Measurements from ENCODE around the gene HOXA10.

The HOXA10 gene

GRCh38 chr7:27154901-27155815 lies 19.0 kb downstream of the HOXA10 start:
- DNase-seq (ENCODE audit: low spot score), result no peak

DNA sequence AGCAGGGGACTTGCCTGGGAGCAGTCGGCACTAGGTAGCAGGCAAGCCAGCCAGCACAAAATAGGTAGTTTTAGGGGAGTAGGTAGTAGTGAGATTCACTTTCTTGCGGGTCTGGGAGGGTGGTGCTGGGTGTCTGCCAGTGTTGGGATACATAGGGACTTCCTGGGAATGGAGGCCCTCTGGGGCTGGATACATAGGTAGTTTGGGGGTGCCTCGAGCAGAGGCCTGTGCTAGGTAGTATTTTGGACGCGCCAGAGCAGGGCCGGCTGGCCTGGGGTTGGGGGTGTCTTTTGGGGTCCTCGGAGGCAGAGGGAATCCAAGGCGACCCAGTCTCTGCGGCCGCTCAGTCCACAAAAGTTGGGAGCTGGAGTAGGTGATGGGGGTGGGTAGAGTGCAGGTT lies 19.8 kb downstream of the HOXA10 start:
- DNase-seq (ENCODE audit: low spot score), result no peak

GRCh38 chr7:27153526-27153925 lies 20.6 kb downstream of the HOXA10 start:
- no peak for DNase-seq (ENCODE audit: low spot score)

DNA sequence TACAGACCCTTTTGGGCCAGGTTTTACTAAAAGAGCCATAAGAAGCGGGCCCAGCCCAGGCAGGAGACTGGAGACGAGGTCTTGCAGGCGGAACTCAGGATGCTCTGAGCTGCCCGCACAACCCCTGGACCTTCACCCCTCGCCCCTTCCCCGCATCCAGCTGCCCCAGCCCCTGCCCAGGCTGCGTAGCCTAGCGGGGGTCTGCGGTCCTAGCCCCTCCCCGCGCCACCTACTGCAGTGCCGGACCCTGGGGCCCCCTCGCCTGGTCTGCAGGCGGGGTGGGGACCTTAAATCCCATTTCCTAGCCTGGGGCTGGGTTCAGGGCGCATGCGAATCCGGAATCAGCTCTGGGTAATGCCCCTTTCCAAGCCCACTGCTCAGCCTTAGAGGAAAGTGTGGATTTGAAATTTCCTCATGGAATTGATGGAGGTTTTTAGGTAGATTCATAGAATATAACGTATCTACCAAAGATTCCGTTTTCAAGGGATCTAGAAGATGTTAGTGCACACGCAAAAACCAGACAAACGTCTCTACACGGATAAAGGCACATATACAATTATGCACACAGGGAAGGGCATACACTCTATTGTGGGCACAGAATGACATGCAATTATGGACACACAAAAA lies 21.2 kb downstream of the HOXA10 start:
- no peak for DNase-seq (ENCODE audit: low spot score)

DNA sequence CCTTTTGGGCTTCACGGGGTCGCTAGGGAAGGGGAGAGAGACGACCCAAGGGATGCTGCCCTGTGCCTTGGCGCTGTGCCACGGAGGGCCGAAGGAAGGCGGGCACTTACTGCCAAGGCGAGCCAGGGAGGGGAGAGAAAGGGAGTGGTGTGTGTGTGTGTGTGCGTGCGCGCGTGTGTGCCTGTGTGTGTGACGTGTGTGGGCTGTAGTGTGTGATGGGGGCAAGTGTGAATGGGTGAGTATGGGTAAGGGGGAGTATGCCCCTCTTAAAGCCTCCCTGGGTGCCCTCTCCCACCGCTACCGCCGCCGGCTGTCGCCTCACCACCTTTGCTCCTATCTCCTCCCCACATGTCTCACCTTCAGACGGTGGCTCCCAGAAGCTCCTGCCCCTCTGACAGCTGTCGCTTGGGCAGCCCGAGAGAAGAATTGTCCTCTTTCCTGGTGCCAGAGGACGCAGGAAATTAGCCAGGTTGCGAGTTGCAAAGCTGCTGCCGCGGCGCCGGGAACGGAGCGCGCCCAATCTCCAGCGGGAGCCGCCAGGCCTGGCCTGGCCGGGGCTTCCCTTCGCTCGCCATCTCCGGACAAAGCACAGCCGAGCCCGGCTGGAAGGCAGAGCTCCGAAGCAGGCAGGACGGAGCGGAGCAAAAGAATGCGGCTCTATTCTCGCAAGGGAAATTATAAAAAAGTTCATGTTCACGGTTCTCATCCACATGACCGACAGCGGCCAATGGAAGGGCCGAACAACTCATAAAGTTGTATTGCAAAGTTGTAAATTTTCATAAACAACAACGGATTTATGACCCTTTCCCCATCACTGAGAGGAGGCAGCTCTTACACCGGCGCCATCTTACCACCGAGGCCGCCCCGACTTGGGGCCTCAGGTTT lies 21.9 kb downstream of the HOXA10 start, which contains the start of gene HOXA3:
Gene HOXA3 (minus strand): TSS at position 653 of the 885 bp plus-strand sequence. CDS start 41,943 bp downstream, outside the sequence.
- DNase-seq (ENCODE audit: low spot score), result no peak

GRCh38 chr7:27151341-27151930 lies 22.7 kb downstream of the HOXA10 start:
- no peak for DNase-seq (ENCODE audit: low spot score)

- peak; percentile 64 for DNase-seq (ENCODE audit: low spot score)
Measured at GRCh38 chr7:27150568-27151340, 23.4 kb downstream of the HOXA10 start.

GRCh38 chr7:27149842-27150567 lies 24.1 kb downstream of the HOXA10 start:
- DNase-seq (ENCODE audit: low spot score), result no peak

GRCh38 chr7:27148756-27149641 lies 25.1 kb downstream of the HOXA10 start:
- no peak for DNase-seq (ENCODE audit: low spot score)

- no peak for DNase-seq (ENCODE audit: low spot score)
Measured at GRCh38 chr7:27148031-27148755, 25.9 kb downstream of the HOXA10 start.

DNA sequence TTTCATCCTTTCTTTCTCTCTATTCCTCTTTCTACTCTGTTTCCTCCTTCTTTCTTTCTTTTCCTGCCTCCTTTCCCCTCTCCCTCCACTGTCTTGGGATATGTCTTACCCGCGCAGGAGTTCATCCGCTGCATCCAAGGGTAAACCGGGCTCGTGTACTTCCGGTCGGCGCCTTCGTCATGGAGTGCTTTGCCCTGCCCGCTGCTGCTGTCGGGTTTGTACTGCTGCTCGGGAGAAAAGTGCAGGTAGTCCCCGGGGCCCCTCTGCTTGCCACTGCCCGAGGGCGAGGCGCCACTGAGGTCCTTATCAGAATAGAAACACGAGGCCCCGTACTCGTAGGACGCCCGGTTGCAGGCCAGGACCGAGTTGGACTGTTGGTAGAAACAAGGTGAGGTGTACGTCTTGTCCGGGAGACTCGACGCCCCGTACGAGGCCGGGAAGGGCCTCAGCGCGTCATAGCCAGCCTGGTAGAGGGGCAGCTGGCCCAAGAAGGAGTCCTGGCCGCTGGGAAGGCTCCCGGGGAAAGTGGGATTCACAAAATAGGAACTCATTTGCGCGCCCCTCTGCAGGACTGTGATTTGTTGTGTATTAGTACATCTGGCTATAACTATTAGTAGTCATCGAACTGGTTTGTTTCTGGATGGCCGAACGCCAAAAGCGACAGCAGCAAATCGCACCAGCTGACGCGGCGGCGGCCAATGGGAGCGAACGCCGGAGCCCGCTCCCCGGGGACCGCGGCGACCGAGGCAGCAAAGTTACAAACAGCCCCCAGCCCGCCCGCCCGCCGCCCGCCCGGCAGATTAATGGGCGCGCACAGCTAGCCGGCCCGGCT lies 26.7 kb downstream of the HOXA10 start, which contains the start of gene HOXA6:
Gene HOXA6 (minus strand): TSS at position 576 of the 832 bp plus-strand sequence. CDS start 25 bp downstream, at position 551.
- DNase-seq (ENCODE audit: low spot score), result no peak

GRCh38 chr7:27146491-27147198 lies 27.5 kb downstream of the HOXA10 start:
- no peak for DNase-seq (ENCODE audit: low spot score)

GRCh38 chr7:27145914-27146412 lies 28.2 kb downstream of the HOXA10 start:
- DNase-seq (ENCODE audit: low spot score), result no peak

DNA sequence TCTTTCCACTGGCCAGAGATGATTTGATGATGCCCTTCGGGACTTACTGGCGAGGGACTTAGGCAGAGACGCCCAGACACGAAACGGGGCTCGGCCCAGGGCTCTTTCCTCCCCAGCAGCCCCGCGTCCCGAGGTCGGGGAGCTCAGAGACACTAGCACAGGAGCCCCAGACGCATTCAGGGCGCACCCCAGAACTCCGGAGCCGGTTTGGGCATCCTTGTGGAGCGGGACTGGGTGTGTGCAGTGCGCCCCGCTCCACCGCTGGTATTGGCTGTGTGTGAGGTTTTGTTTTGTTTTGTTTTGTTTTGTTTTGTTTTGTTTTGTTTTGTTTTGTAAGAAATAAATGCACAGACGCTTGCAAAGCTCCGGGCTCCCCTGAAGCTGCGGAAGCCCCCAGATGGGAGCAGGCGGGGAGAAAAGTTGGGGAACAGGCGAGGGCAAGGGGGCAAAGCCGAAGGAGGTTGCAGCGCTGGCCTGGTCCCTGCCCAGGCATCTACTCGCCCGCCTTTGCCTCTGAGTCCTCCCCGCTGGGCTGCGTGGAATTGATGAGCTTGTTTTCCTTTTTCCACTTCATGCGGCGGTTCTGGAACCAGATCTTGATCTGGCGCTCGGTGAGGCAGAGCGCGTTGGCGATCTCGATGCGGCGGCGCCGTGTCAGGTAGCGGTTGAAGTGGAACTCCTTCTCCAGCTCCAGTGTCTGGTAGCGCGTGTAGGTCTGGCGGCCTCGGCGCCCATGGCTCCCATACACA lies 28.8 kb downstream of the HOXA10 start:
- no peak for DNase-seq (ENCODE audit: low spot score)

- no peak for DNase-seq (ENCODE audit: low spot score)
Measured at GRCh38 chr7:27144781-27145164, 29.3 kb downstream of the HOXA10 start.

All from CD4-positive, alpha-beta T cell treated with Interleukin-2 at 100 ng/mL for 4 hours (primary cell).